Activated effector memory CD4-positive, alpha-beta T cell treated with Interleukin-2 at 50 U/mL for 16 hours (primary cell): ENCODE results near the gene WDHD1.
"Not testable (repeated sequence)": the region's sequence is repeated elsewhere in the genome, so short reads cannot be mapped to it uniquely, and the experiment has no call there.

Experiments used
- DNase-seq: peaks from one replicate; pipeline ENCODE4 v3.0.0-alpha.2; 2020

Gene WDHD1

DNA sequence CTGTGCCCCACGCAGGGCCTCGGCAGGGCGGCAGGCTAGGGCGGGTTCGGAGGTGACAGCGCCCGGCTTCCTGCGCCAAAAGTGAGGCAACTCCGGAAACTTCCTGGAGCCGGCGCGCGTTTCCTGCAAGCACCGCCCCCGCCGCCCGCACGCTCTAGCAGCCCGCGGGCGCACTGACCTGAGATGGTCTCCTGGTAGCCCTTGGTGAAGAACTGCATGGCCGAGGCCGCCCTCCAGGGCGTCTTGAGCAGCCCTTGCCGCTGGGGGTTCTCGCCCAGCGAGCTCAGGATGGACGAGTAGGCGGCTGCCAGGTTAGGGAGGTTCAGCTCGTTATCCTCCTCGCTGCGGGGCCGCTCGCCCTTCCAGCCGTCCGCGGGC lies 124.8 kb downstream of the WDHD1 start:
- peak; percentile 76 for DNase-seq

GRCh38 chr14:54901380-54902142 lies 125.3 kb downstream of the WDHD1 start:
- peak; percentile 14 for DNase-seq

- DNase-seq = no peak
Measured at GRCh38 chr14:54899573-54899972, 127.3 kb downstream of the WDHD1 start.

GRCh38 chr14:54897809-54898555 lies 128.9 kb downstream of the WDHD1 start:
- DNase-seq = not testable (repeated sequence)

GRCh38 chr14:54895683-54896082 lies 131.2 kb downstream of the WDHD1 start:
- DNase-seq = no peak

DNA sequence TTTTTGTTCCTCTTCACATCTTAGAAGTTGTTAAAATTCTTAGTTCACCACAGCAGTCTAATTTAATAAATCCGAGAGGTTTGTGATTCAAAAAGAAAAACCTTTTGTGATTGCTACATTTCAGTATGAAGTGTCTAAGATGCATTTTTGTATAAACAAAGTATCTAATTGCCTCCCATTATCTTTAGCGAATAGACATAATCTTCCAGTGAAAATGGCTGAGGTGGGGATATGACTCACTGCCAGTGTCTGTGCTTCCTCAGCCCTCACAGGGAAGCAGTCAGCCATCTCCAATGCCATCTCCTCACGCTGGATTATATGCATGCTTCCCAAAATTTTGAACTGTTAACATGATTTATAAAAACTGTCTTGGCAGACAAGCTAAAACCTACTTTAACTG lies 131.9 kb downstream of the WDHD1 start:
- DNase-seq = no peak

DNA sequence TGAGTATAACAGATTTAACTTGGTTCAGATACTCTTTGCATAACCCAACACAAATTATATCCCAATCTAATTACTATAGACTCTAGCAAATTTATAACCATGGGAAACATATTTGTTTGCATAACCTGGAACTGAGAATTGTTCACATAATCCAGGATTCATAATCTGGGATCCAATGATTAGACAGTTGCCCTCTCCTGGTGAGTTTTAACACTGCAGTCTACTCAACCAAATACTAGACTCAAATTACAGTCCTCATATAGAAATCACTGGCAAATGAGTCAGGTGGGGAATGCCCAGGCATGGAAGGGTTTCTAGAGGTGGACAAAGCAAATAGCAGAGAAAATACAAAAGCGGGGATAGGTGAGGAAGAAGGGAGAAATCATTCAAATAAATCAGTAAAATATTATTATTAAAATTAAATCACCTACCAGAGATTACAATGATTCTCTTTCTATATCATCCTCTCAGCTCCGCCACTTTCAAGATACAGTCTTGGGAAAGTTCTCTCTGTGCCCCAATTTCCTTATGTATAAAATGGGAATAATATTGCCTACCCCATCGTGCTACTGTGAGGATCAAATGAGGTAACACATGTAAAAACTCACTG lies 133.6 kb downstream of the WDHD1 start:
- DNase-seq = no peak

DNA sequence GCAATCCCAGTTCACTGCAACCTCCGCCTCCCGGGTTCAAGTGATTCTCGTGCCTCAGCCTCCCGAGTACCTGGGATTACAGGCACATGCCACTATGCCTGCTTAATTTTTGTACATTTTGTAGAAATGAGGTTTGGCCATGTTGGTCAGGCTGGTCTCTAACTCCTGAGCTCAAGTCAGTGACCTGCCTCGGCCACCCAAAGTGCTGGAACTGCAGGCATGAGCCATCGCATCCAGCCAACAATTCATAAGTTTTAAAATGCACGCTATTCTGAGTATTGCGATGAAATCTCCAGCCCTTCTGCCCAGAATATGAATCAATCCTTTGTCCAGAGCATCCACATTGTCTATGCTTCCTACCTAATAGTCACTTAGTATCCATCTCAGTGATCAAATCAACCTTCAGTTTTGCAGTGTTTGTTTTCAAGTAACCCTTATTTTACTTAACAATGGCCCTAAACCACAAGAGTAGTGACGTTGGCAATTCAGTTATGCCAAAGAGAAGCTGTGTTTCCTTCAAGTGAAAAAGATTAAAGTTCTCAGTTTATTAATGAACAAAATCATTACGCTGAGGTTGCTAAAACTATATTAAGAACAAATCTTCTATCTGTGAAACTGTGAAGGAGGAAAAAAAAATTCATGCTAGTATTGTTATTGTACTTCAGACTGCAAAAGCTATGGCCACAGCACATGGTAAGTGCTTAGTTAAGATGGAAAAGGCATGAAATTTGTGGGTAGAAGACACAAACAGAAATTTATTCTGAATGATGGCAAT lies 135.2 kb downstream of the WDHD1 start:
- DNase-seq = no peak

DNA sequence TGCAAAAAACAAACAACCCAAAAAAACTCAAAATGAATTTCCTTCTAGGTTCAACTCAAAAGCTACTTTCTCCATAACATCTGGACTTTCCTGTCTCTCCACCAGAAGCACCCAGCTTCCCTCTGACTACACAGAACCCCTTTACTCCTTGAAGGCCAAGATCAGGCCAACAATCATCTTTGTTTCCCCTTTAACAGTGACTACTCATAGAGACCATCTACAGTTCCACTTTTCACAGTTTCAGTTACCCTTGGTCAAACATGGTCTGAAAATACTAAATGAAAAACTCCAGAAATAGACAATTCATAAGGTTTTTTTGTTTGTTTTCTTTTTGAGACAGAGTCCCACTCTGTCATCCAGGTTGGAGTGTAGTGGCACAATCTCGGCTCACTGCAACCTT lies 136.1 kb downstream of the WDHD1 start:
- DNase-seq = no peak

- DNase-seq = no peak
Measured at GRCh38 chr14:54889919-54890318, 137.0 kb downstream of the WDHD1 start.
